ENCODE results near the gene RADIL. TPM values are rescaled to one million over a fixed set of nuclear protein-coding genes. Genes with fewer than 3 reads are reported as not detected.
A peak's percentile ranks its signal among the peaks of the same experiment; 100 is the strongest.

The RADIL gene, protein sequence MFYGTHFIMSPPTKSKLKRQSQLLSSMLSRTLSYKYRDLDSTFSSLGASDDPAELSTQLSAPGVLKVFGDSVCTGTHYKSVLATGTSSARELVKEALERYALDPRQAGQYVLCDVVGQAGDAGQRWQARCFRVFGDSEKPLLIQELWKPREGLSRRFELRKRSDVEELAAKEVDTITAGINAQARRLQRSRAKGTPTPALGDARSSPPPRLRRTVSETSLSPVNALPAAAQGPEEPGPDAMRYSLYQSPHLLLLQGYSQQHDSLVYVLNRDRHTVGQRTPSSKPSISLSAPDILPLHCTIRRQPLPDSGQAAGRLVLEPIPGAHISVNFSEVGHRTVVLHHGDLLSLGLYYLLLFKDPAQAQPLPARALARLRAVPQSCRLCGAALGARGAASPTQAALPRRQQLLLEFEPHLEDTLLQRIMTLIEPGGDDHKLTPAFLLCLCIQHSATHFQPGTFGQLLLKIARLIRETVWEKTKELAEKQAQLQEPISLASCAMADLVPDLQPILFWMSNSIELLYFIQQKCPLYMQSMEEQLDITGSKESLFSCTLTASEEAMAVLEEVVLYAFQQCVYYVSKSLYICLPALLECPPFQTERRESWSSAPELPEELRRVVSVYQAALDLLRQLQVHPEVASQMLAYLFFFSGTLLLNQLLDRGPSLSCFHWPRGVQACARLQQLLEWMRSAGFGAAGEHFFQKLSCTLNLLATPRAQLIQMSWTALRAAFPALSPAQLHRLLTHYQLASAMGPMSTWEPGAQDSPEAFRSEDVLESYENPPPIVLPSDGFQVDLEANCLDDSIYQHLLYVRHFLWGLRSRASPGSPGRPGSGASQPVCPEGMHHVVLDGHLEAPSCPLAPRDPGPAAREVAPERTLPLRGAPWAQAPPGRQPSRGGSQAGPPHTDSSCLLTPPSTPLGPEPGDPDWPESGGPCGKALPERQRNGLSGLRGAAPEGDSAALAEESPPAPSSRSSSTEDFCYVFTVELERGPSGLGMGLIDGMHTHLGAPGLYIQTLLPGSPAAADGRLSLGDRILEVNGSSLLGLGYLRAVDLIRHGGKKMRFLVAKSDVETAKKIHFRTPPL
- under 1 TPM; 0.08 to 0.32 (median 0.23) TPM for total RNA-seq

DNA sequence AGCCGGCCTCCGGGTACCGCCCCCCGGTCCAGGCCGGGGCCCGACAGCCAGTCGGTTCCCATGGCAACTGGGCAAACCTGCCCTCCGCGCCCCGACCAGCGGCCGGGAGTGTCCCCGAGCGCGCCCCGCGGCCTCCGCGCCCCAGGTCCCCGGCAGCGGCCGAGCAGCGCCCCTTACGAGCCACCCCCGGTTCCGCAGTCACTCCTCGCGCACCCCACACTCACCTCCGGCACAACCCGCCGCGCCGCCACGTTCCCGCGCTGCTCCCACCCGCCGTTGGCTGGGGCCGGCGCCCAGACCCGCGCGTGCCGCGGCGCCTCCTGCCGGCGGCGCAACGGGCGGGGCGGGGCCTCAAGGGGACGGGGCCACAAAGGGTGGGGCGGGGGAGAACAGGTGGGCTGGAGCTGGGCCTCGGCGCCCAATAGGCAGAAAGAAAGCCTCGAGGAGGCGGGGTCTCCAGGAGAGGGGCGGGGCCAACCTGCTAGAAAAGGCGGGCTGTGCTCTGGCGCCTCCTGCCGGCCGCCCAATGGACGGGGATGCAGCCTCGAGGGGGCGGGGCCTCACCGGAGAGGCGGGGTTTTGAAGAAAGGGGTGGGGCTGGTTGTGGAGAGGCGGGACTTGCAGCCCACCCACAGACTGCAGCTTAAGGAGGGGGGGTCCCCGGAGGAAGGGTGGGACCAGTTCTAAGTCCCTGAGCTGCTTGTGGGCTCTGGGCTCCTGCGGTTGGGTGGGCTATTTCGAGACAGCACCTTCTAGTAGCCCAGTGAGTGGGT, at the start of gene RADIL:
RADIL (minus strand) TSS at position 345 of the 773 bp plus-strand sequence. CDS start 5,577 bp downstream, outside the sequence.
- Mint-ChIP-seq H3K4me1 (ENCODE audit: low read depth) (peaks cover 12% of the 10 kb centered on the region), H3K4me3 (peak within 1 kb of the TSS; percentile 65), H3K27me3 (ENCODE audit: low read depth) (peaks cover 38% of the 10 kb centered on the region), H3K9me3 (no peaks in the 10 kb centered on the region), H3K36me3 (ENCODE audit: insufficient read depth) (no peaks in the 10 kb centered on the region)
- peak; percentile 81 for DNase-seq
- peak; percentile 97 for ATAC-seq

DNA sequence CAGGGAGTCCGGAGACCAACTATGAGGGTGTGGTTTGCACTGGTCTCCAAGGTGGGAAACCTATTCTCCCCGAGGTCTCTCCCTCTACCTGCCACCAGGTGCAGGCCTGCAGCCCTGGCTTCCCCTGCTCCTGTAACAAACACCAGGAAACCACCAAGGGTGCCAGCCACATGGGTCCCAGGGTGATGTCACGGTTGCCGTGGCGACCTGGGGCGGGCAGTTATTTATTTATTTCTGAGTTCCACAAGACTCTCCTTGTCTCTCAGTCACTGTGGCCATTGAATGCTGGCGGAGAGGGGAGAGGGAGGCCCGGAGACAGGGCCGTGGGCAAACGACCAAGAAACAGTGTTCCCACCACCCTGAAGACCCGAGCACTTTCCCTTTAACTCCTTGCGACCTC, 48.4 kb upstream of the RADIL start:
- ATAC-seq = no peak
- Mint-ChIP-seq H3K36me3 (ENCODE audit: insufficient read depth) (no peaks in the 10 kb centered on the region), H3K27me3 (ENCODE audit: low read depth) (peaks cover 9% of the 10 kb centered on the region), H3K4me1 (ENCODE audit: low read depth) (no peaks in the 10 kb centered on the region), H3K4me3 (no peak overlapping the region), H3K9me3 (no peaks in the 10 kb centered on the region)
- DNase-seq = no peak

DNA sequence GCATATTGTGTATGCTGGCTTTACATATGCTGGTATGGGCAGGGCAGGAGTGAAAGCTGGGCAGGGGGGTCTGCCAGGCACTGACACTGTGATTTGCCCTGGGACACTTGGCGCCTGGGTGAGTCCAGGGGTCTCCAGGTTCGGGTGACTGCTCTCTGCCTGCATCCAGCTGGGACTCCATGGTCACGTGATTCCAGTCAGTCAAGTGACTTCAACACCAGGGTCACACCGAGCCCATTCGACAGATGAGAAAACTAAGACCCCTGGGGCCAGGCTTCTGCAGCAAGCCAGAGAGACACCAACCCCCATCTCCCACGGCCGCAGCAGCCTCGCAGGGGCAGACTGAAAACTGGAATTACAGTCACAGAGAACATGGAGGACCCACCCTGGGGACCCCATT, 45.5 kb upstream of the RADIL start:
- peaks cover 9% of the 10 kb centered on the region for H3K27me3 Mint-ChIP-seq (ENCODE audit: low read depth)
- no peak overlapping the region for H3K4me3 Mint-ChIP-seq
- DNase-seq (no peak), ATAC-seq (no peak)
- no peaks in the 10 kb centered on the region for H3K9me3 Mint-ChIP-seq
- no peaks in the 10 kb centered on the region for H3K36me3 Mint-ChIP-seq (ENCODE audit: insufficient read depth)
- no peaks in the 10 kb centered on the region for H3K4me1 Mint-ChIP-seq (ENCODE audit: low read depth)

DNA sequence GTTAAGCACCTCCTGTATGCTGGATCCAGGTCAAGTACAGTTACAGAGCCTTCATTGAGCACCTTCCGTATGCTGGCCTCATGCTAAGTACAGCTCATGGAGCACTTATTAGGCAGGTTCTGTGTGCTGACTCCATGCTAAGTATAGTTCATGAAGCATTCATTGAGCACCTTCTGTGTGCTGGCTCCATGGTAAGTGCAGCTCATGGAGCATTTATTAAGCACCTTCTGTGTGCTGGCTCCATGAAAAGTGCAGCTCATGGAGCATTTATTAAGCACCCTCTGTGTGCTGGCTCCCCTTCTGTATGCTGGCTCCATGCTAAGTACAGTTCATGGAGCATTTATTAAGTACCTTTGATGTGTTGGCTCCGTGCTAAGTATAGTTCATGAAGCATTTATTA, 44.9 kb upstream of the RADIL start:
- H3K9me3 Mint-ChIP-seq = no peaks in the 10 kb centered on the region
- no peak for DNase-seq

DNA sequence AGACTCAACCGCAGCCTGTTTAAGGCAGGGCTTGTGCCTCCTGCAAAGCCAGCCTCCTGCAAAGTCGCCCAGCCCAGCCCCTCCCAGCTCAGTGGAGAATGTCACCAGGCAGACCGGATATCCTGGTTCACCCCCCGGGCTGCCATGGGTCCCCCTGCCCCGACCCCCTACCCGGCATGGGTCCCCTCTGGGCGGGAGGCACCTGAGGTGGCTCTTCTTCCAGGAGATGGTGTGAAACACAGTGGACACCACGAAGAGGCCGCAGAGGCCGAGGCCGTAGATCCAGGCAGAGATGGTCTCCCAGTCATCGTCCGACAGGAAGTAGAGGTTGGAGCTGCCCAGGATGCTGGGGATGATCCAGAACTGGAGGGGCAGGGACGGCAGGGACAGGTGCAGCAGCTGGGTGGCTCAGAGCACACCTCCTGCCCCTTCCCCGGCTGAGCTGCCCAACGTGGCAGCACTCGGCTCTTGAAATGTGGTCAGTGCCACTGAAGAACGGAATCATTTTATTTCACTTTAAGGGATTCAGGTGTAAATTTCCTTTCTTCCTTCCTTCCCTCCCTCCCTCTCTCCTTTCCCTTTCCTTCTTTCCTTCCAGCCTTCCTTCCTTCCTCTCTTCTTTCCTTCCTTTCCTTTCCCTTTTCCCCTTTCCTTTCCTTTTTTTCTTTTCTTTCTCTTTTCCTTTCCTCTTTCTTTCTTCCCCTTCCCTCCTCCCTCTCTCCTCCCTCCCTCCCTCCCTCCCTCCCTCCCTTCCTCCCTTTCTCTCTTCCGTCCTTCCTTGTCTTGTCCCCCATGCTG, 36.7 kb upstream of the RADIL start:
- H3K27me3 Mint-ChIP-seq (ENCODE audit: low read depth) = peaks cover 4% of the 10 kb centered on the region
- H3K4me1 Mint-ChIP-seq (ENCODE audit: low read depth) = no peaks in the 10 kb centered on the region
- H3K9me3 Mint-ChIP-seq = no peaks in the 10 kb centered on the region
- DNase-seq (no peak), ATAC-seq (no peak)
- no peak overlapping the region for H3K4me3 Mint-ChIP-seq
- H3K36me3 Mint-ChIP-seq (ENCODE audit: insufficient read depth) = no peaks in the 10 kb centered on the region

More for the DNA sequence above, 44.9 kb upstream of the RADIL start:
- ATAC-seq = no peak
- Mint-ChIP-seq H3K4me3 (no peak overlapping the region), H3K27me3 (ENCODE audit: low read depth) (peaks cover 9% of the 10 kb centered on the region), H3K36me3 (ENCODE audit: insufficient read depth) (no peaks in the 10 kb centered on the region), H3K4me1 (ENCODE audit: low read depth) (no peaks in the 10 kb centered on the region)

DNA sequence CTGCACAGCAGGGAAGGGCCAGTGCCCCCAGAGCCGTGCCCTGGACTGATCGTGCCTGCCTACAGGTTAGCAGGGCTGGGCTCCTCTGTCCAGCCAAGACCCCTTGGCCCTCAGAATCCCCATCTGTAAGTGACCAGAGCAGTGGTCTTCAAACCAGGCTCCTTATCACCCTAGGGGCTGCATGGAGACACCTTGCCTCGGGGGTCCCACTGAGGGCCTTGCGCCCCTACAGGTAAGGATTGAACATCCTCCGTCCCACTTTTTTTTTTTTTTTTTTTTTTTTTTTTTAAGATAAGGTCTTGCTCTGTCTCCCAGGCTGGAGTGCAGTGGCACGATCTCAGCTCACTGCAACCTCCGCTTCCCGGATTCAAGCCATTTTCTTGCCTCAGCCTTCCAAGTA, 32.6 kb upstream of the RADIL start:
- H3K36me3 Mint-ChIP-seq (ENCODE audit: insufficient read depth) = no peaks in the 10 kb centered on the region

DNA sequence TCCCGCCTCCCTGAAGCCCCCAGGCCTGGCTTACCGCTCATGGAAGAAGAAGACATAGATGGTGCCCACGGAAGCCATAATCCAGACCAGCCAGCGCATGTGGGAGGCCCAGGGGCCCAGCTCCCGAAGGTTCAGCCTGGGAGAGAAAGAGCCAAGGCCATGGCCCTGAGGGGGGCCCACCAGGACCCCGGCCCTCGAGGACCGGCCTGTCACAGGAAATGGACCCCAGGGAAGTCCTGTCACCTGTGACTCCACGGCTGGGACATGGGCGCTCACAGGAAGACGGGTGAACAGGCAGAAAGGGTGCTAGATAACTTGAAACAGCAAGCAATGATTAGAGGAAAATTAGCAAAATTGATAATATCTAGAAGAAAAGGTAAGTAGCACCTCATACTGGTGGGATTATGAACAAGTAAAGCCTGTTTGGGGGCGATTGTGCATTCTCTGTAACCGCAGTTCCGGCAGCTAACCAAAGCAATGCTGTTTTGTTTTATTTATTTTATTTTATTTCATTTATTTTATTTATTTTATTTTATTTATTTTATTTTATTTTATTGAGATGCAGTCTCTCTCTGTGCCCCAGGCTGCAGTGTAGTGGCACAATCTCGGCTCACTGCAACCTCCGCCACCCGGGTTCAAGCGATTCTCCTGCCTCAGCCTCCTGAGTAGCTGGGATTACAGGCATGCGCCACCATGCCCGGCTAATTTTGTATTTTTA, 27.8 kb upstream of the RADIL start:
- Mint-ChIP-seq H3K4me3 (no peak overlapping the region), H3K4me1 (ENCODE audit: low read depth) (no peaks in the 10 kb centered on the region), H3K9me3 (no peaks in the 10 kb centered on the region), H3K36me3 (ENCODE audit: insufficient read depth) (no peaks in the 10 kb centered on the region), H3K27me3 (ENCODE audit: low read depth) (peaks cover 5% of the 10 kb centered on the region)
- ATAC-seq (no peak), DNase-seq (no peak)

More for the DNA sequence above, 32.6 kb upstream of the RADIL start:
- Mint-ChIP-seq H3K27me3 (ENCODE audit: low read depth) (peaks cover 8% of the 10 kb centered on the region), H3K9me3 (no peaks in the 10 kb centered on the region), H3K4me1 (ENCODE audit: low read depth) (no peaks in the 10 kb centered on the region), H3K4me3 (no peak overlapping the region)
- ATAC-seq = no peak
- no peak for DNase-seq

DNA sequence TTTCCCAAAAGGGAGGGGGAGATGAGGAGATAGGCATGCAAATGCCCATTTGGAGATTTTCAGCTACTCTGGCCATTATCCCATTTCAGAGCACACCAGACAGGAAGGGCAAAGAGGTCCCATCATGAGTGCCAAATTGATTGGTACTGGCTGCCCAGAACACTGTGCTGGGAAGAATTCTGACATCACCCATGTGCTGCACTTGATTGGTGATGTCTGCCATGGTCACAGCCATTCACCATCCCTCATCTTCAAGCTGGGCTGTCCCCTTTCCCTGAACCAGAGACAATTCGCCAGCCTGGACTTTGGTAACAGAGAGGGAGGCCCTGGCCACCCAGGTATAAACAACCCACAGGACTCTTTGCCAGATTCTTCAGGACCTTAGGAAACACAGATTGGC, 23.2 kb upstream of the RADIL start:
- H3K9me3 Mint-ChIP-seq = no peaks in the 10 kb centered on the region
- no peak for ATAC-seq
- peaks cover 3% of the 10 kb centered on the region for H3K27me3 Mint-ChIP-seq (ENCODE audit: low read depth)
- no peaks in the 10 kb centered on the region for H3K36me3 Mint-ChIP-seq (ENCODE audit: insufficient read depth)
- no peaks in the 10 kb centered on the region for H3K4me1 Mint-ChIP-seq (ENCODE audit: low read depth)
- H3K4me3 Mint-ChIP-seq = no peak overlapping the region
- DNase-seq = no peak

DNA sequence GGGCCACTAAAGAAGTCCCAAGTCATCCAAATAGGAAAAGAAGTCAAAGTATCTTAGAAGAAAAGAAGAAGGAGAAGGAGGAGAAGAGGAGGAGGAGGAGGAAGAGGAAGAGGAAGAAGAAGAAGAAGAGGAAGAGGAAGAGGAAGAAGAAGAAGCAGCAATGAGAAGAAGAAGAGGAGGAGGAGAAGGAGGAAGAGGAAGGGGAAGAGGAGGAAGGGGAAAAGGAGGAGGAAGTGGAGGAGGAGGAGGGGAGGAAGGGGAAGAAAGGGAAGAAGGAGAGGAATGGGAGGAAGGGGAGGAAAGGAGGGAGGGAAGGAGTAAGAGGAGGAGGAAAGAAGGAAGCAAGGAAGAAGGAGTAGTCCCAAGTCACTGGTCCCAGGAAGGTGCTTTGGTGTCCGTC, 21.7 kb upstream of the RADIL start:
- Mint-ChIP-seq H3K9me3 (no peaks in the 10 kb centered on the region), H3K4me3 (no peak overlapping the region), H3K4me1 (ENCODE audit: low read depth) (no peaks in the 10 kb centered on the region), H3K36me3 (ENCODE audit: insufficient read depth) (no peaks in the 10 kb centered on the region), H3K27me3 (ENCODE audit: low read depth) (peaks cover 3% of the 10 kb centered on the region)
- no peak for DNase-seq
- ATAC-seq = no peak

DNA sequence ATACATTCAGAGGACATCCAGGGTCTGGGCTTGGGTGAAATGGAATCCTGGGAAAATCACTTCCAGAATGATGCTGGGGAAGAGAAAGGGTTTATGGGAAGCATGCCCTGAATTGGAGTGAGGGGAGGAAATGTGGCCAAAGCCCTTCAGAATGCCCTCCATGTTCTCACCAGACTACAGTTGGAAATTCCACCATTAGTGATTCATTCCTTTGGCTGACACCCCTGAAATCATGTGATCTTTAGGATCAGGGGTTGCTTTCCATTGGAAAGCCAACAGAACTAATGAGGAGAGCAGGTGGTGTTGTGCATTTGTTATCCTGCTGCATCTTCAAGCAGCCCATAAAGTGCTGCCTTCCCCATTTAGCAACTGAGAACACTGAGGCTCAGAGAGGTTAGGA, 20.8 kb upstream of the RADIL start:
- H3K4me3 Mint-ChIP-seq = no peak overlapping the region
- ATAC-seq = no peak
- H3K27me3 Mint-ChIP-seq (ENCODE audit: low read depth) = peaks cover 6% of the 10 kb centered on the region
- H3K36me3 Mint-ChIP-seq (ENCODE audit: insufficient read depth) = no peaks in the 10 kb centered on the region
- H3K9me3 Mint-ChIP-seq = no peaks in the 10 kb centered on the region
- DNase-seq = no peak
- H3K4me1 Mint-ChIP-seq (ENCODE audit: low read depth) = no peaks in the 10 kb centered on the region

DNA sequence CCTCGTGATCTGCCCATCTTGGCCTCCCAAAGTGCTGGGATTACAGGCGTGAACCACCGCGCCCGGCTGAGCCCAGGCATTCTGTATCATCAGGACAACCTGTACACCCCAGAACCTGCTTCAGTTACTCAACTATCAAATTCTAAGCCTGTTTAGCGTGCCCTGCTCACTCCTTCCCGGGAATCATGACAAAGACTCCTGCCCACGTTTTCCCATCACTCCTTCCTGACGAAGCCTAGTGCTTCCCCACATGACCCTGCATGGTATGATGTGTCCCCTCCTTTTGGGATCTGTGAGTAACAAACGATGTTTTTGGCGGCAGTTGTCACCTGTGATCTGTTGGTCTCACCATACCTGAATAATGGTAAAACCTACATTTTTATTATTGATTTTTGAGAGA, 12.2 kb upstream of the RADIL start:
- Mint-ChIP-seq H3K4me3 (no peak overlapping the region), H3K27me3 (ENCODE audit: low read depth) (peaks cover 10% of the 10 kb centered on the region), H3K4me1 (ENCODE audit: low read depth) (no peaks in the 10 kb centered on the region), H3K36me3 (ENCODE audit: insufficient read depth) (no peaks in the 10 kb centered on the region), H3K9me3 (peaks cover 9% of the 10 kb centered on the region)
- DNase-seq = no peak
- ATAC-seq = no peak

DNA sequence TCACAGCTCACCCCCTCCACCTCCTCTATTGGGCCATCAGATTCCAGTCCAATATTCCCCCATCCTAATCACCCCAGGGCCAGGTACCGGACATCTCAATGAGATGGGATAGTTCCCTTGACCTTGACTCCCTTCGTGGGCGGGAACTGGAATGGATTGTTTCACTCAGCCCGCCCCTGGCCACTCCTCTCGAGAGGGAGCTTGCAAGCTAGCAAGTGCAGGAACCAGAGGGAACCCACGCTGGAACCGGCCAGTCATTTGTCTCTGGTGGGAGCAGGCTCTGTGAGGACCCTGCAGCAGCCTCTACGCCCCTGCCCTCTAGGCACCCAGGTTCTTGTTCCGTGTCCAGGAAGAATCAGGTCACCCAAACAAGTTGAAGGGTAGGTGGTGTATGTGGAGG, 11.0 kb upstream of the RADIL start:
- H3K27me3 Mint-ChIP-seq (ENCODE audit: low read depth) = peaks cover 7% of the 10 kb centered on the region
- DNase-seq = no peak

More for the DNA sequence above, 11.0 kb upstream of the RADIL start:
- Mint-ChIP-seq H3K36me3 (ENCODE audit: insufficient read depth) (no peaks in the 10 kb centered on the region), H3K9me3 (peaks cover 9% of the 10 kb centered on the region), H3K4me1 (ENCODE audit: low read depth) (no peaks in the 10 kb centered on the region), H3K4me3 (no peak overlapping the region)
- ATAC-seq = no peak
